Activated CD4-positive, alpha-beta T cell treated with anti-CD3 and anti-CD28 coated beads, Interleukin-2, Interleukin-4, amounts not matched to agents 100 ng/mL and 50 ng/mL, durations not matched to agents 16 hours and 8 hours (primary cell): ENCODE measurements around the gene ATP11C.
"Not testable (repeated sequence)": the region's sequence is repeated elsewhere in the genome, so short reads cannot be mapped to it uniquely, and the experiment has no call there.

Source experiments
- DNase-seq: peaks from one replicate; pipeline ENCODE4 v3.0.0-alpha.2; 2020; ENCODE audit warnings: low spot score

Gene ATP11C

DNA sequence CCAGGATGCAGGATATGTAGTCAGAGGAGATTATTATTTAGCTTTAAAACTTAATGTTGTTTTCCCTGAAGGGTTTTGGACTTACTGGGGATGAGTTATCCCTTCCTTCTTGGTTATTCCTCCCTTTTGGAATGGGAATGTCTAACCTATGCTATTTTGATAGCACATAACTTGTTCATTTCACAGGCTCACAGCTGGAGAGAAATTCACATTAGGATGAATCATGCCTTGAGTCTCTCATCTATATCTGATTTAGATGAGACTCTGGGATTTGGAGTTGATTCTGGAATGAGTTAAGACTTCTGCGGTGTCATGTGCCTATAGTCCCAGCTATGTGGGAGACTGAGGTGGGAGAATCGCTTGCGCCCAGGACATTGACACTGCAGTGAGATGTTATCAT lies 81.1 kb downstream of the ATP11C start:
- no peak for DNase-seq

DNA sequence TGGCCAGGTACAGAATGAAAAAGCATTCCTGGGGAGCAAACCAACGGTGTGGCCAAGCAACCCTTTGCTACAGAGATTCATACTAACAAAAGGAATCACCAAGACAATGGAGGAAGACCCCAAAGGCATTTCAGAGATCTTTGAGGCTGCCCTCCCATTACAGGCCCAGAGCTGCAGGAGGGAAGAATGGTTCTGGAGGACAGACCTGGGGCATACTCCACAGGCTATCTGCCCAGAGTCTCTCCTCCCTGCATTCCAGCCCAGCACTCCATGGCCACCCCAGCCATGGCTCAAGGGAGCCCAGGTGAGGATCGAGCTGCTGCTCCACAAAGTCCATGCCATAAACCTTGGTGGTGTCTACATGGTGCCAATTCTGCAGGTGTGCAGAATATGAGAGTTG lies 81.9 kb downstream of the ATP11C start:
- no peak for DNase-seq

DNA sequence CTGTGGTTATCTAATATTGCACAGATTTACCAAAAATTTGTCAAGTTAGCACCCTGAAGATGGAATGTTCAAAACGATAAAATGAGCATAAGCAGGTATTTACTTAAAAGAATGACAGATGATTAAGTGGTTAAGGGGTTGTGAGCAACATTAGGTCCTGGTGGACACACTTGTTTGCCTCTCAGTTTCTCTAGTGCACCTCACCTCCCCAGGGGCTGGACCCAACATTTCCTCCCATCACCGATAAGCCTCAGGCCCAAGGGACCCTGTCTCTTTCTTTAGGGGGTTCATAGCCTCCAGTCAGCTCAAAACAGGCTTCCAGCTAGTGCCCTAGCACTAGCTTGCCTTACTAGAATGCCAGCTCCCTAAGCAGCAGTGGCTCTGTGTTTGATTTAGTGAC lies 88.0 kb downstream of the ATP11C start:
- no peak for DNase-seq

DNA sequence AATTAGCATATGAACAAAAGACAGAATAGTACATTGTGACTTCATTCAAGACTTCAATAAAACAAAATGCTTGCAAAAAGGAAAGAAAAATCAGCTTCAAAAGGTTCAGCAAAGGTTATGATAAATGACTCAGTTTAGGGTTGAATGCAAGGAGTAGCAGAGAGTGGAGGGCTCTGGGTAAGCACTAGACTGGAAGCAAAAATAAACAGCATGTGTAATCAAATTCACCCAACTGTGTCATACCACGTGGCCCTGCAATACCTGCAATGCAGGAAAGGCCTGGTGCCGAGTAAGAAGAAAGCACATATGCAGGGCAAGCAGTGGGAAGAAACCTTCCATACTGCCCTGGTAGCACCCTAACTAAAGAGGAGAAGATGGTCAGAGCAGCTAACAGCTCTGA lies 88.7 kb downstream of the ATP11C start:
- no peak for DNase-seq

DNA sequence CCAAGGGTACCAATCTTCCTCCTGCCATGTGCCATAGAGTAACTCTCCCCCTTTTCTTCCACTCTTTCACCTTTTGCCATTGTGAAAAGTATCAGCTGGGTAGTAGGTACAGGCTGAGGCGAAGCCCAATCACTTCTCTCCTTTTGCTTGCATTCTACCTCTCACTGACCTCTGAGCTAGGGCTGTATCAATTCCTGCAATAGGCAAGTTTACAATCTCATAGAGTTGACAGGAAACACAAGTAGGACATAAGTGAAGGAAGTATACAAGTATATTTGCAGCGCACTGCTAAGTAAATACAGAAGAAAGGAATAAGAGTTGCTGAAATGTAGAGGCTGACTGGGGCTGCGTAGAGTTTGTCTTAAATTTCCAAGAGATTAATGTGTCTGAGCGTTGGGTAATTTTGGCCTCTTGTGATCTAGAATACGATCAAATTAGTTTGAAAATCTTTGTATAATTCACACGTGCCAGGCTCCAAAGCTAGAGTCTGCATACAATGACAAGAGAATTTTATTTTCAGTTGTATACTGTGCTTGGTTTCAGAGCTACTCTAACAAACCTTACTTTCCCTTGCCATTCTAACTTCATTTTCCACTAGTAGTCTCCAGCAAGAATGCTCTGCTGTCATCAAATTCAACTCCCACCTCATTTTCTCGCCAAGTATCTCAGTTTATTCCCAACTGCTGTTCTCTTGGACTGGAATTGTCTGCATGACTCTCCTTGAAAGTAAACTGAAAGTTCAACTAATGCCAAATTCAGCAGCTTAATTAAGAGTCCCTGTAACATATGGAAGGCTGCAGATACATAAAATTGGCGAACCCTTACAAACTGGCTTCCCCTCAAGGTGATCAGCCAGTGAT lies 90.3 kb downstream of the ATP11C start:
- DNase-seq: no peak

DNA sequence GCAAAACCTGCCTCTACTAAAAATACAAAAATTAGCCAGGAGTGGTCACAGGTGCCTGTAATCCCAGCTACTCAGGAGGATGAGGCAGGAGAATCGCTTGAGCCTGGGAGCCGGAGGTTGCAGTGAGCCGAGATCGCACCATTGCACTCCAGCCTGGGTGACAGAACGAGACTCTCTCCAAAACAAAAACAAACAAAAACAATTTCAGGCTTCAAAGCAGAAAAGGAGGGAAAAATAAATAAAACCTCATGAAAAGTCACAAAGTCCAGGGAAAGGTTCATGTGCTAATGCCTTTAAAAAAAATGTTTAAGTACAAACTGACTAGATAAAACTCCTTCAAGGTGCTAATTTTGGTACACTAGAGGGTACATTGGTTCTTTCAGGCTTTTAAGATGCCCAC lies 96.5 kb downstream of the ATP11C start:
- DNase-seq: not testable (repeated sequence)

DNA sequence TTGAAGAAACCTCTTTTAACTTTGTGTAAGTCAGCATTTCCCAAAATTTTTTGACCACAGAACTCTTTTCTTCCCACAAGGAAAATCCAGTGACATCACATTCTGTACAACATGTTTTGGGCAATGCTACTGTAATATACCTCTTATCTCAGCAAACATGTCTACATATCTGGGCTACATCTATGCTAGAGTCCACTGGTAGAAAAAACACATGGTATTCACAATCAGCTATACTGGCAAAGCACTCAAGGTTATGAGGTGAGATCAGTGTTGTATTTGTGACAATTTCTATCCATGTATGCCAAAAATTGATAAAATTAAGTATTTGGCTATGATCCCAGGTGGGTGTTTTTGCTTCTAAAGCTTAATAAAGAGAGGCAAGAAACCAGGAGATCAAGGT lies 98.0 kb downstream of the ATP11C start:
- no peak for DNase-seq

DNA sequence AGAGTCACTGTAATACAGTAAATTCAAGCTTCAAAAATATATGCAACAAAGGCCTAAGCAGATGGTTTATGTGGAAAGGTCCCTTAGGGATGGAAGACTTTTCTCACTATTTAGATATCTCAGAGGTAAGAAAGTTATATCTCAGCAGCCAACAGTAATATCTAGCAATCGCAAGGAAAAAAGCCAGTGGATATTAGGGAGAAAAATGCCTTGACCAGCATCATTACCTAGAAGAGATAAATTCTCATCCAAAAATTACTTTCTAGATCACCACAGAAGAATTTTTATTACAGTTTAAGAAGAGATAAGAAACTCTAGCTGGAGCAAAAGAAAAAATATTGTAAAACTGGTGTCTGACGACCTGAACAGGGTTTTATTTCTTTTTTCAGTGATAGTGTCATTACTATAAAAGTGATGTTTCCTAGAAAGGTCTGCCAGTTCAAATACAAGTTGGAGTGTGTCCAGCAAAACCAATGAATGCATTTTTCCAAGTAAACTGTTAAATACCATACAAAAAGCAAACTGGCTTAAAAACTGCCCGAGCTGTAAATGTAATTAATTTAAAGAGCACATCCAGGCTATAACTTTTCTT lies 100.0 kb downstream of the ATP11C start:
- DNase-seq: no peak

DNA sequence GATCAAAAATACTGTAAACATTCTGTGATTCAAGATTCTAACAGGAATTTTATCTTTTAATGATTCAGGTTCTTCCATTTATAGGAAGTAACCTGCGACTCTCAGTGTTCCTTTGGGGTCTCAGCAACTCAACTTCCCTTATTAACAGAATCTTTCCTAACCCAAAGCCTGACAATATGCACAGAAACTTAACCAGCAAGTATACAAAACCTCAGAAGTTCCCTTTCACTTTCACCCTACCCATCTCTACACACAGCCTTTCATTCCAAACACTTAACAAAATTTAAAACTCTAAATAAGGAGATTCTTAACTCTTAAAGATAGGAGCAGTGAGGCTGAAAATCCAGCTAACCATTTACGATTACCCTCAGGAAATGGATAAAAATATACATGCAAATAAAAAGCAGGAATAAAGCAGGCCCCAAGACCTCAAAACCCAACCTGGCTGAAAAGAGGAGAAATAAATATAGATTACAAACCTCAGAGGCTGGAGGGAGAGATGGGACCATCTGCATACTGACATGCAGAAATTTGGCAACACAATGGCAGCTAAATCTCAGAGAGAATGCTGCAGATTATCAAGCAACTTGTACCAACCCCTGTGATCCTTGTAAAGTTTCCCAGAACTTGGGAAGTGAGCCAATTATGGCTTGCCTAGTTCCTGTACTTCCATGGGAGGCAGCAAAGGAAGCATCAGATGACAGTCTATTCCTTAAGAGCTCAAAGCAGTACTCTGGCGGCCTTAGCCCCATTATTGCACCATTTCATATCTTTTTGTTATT lies 101.0 kb downstream of the ATP11C start:
- DNase-seq: no peak

DNA sequence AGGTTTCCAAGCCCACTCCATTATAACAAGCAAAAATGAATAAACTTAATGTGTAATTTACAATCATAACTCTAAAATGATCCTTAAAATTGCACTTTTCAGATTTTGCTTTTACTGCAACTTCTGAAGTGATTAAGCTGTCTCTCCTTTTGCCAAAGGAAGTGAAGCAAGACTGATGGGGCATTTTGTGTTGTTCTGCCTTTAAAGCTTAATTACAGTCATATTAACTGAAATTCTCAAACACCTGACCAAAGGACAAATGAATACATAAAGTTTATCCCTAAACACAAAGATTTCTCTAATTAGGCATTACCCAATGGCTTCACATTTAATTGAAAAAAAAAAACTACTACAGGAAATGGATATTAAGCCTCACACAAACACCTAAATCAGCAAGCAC lies 101.8 kb downstream of the ATP11C start:
- DNase-seq: no peak

DNA sequence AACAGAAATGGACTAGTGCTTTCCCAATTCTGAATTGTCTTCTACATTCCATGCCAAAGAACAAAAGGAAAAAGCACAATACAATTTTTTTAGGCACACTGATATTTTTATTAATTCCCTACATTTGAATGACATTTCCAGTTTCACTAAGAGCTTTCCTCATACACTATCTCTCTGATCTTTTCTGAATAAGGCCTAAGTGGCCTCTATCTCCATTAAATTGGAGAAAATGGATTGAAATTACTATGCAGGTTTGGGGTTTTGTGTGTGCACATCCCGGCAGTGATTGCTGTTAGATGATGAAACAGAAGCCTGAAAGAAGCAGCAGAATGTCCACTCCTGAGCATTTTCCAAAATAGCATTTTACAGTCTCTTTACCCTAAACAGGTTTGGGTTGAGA lies 104.0 kb downstream of the ATP11C start:
- no peak for DNase-seq

DNA sequence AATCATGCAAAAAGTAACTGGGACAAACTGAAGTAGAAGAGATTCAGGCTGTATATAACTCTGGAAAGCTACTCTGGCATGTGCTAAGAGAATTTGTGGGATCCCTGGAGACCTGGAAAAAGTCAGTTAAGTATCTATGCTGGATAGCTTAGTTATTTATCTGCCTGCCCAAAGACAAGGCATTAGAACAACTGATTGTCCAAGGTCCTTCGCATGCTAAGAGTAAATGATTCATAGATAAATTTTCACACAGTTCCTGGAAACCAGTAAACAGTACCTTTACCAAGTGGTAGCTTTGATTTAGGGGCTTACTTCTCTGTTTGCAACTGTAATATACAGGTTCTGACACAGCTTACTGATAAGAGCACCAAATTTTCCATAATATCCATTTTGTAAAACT lies 104.8 kb downstream of the ATP11C start:
- no peak for DNase-seq

DNA sequence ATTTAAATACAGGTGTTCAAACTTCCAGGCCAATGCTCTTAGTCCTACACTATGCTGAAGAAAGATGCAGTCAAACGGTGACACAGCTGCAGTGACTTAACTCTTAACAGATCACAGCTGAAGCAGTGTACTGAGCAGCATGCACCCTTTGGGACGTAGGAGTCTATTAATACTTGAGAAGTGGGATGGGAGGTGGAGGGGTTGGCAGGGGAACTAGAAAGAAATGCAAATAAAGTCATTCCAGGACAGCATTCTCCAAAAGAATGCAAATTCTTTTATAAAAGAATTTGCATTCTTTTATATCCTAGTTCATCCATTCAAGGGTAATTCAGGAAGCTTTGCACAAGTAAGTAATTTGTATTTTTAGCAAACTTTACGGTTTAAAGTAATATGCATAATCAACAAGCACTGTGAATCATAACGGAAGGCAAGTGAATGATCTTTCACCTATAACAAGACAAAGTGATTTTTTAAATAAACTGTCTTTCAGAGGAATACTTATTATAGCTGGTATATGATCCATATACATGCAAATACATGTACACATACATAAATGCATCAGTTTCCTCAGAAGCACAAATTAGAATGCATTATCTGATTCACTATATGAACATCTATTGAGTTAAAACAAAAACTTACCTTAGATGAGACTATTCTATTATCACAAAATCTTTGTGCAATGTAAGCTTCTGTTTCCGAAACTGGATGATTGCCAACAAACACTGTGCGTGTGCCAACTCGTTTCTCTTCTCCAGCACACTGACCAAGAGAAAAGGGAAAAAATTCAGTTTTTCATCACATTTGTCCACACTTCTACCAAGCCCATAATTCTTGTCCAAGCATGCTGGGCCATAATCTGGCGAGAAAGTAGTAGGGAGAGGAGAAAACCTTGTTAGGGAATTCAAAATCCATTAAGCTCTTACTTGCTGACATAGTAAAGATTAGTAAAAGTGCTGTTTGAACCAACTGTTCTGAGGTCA lies 106.5 kb downstream of the ATP11C start:
- no peak for DNase-seq

DNA sequence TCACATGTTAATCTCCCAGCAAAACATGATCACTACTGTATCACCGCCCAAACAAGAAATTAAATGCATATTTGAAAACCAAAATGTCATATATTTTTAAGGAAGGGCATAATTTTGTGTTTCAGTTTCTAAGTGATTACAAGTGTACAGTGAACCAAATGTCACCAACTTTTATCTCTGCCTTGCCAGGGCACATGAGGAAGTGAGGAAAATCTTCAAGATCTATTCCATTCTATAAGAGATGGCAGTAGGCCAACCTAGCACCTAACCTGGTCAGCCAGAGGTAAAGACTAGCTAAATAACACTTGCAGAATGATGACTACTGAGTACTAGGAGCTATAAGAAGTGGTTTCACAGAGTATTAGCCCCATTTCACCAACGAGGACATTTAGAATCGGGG lies 107.2 kb downstream of the ATP11C start:
- DNase-seq: no peak

DNA sequence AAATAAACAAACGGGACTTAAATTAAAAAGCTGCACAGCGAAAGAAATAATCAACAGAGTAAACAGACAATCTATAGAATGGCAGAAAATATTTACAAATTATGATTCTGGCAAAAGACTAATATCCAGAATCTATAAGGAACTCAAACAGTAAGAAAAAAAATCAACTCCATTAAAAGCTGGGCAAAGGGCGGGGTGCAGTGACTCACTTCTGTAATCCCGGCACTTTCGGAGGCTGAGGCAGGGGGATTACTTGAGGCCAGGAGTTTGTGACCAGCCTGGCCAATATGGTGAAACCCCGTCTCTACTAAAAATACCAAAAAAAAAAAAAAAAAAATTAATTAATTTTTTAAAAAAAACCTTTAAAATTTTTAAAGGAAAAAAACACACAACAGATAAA lies 109.0 kb downstream of the ATP11C start:
- DNase-seq: no peak

DNA sequence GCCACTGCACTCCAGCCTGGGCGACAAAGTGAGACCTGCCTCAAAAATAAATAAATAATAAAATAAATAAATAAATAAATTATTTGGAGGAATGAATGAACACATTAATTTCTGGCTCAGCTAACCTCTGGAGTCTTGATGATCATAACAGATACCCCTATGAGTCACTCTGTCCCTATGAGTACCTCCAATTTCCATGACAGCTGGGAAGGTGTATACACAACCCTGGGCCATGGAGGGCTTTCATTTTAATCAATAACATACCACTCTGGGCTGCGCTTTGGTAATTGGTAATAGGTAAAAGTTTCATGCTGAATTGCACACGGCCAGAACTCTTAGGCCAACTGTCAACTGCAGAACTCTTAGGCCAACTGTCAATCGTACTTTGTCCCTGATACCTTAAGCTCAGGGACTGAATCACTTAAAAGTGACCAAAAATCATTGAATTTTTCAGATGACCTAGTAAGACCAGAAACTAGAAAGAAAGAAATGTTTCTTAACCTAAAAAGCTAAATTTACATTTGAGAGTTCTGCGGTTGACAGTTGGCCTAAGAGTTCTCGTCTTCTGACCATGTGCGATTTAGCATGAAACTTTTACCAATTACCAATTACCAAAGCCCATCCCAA lies 112.4 kb downstream of the ATP11C start:
- no peak for DNase-seq

DNA sequence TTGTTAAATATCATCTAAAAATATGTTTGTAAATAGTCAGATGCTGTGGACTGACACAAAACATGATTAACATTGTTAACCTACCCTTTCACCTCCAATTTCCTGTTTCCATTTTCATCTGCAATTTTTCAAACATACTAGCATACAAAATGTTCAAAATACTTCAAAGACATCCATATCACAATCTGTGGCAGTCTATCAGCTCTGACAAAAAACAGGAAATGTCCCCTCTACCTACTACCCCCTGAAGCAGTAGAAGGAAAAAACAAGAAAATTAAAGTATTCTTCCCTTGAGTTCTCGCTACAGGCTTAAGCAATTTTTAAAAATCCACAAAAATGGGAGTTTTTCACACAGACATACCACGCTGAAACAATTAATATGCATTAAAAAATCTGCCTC lies 116.6 kb downstream of the ATP11C start:
- DNase-seq: no peak

DNA sequence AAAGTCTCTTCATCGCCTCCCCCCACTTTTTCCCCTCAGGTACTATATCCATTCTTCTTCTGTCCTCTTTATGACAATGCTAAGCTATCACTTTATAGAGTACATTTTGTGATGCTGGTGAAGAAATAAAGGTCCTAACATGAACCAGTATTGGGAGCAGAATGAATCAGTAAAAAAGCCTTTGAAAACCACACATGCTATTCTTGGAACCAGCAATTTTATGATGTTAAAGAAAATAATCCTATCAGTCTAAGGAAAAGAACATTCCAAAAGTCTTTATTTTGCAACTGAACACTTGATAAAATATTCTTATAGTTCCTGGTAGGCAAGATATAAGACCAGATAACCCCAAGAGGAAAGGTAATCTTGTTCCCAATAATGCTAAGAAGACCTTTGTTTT lies 117.1 kb downstream of the ATP11C start:
- DNase-seq: no peak

DNA sequence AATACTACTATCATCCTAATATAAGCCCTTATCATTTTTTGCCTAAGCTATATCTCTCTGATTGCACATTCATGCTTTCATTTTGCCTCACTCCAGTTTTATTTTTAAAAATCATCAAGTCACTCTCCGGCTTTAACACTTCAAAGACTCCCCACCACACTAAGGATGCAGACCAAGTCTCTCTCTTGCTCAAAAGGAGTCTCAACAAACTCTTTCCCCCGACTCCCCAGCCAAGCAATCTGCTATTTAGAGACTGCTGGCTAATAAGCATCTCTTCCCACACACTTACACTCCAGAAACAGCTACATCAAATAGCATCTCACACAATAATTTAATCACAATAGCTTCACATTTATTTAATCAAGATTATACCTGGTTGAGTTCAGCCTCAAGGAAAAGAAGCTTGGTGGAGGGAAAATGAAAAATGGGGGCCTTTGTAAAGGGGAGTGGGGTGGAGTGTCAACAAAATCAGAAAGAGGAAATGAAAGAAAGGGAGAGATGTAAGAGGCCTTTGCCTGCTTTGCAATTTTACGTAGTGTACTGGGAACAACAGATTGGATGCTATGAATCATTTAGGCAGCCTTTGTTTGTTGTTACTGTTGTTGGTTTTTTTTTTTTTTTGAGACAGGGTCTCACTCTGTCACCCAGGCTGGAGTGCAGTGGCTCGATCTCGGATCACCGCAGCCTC lies 120.8 kb downstream of the ATP11C start:
- DNase-seq: no peak

DNA sequence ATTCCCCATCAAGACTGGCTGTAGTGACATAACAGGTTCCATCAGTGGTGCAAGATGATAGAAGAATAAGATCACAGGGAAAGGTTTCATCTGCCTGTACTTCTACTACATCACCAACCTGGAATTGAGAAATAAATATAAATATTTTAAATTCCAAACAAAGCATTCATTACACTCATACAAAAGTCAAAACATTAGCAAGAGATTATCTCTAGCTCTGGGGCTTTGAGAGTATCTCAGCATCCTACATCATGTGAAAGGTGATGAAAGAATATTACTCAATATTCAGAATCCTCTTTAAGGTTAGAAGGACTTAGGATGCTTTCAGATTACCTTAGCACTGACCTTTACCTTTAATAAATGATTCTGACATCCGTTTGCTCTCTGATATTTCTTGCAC lies 128.4 kb downstream of the ATP11C start:
- no peak for DNase-seq

DNA sequence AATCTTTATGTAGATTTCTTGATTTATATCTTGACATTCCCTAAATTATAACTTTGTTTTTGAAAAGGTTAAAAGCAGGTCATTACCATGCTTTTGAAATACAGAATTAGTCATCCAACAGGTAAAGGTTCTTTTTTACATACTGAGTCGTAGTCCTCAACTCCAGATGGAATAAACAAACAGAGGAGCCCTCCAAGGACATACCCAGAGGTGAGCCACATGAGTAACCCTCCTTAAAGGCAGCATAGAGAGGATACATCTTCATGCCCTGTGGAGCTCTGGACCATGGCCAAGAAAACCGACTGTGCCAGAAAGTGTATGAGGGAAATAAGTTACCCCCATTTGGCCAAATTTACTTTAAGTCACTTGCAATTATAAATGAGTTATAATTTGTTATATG lies 129.6 kb downstream of the ATP11C start:
- no peak for DNase-seq
